HepG2 (cell line): ENCODE results near the gene MRPL14. TPM values are rescaled to one million over a fixed set of nuclear protein-coding genes. Genes with fewer than 3 reads are reported as not detected.
A peak's percentile ranks its signal among the peaks of the same experiment; 100 is the strongest.

ENCODE experiments used
- AHDC1 ChIP-seq: sonication (generic); formaldehyde crosslinking; IDR thresholded peaks from 2 replicates; pipeline ENCODE4 v1.5.1; 2020; ENCODE audit warnings: mild to moderate bottlenecking, missing genetic modification reagents, borderline replicate concordance
- ARID4A ChIP-seq: sonication (generic); formaldehyde crosslinking; IDR thresholded peaks from 2 replicates; pipeline ENCODE4 v1.5.0; 2020; ENCODE audit warnings: mild to moderate bottlenecking, missing genetic modification reagents, borderline replicate concordance
- CBFB ChIP-seq: sonication (generic); formaldehyde crosslinking; IDR thresholded peaks from 2 replicates; pipeline ENCODE4 v1.4.0; 2020; ENCODE audit warnings: missing genetic modification reagents
- CHCHD3 ChIP-seq: sonication (generic); formaldehyde crosslinking; IDR thresholded peaks from 2 replicates; pipeline ENCODE4 v1.8.0; 2022; ENCODE audit warnings: mild to moderate bottlenecking, missing genetic modification reagents, moderate library complexity
- CREM ChIP-seq, 2 experiments: sonication (generic) in 1 of 2; formaldehyde crosslinking in 1 of 2; IDR thresholded peaks; 2 replicates each; pipeline versions ENCODE4 v1.4.0 to v1.6.1; 2016 to 2020; ENCODE audit warnings: antibody characterized with exemption in 1 of 2, mild to moderate bottlenecking in 1 of 2, missing genetic modification reagents in 1 of 2
- ESRRA ChIP-seq: sonication (generic); formaldehyde crosslinking; IDR thresholded peaks from 2 replicates; pipeline ENCODE4 v1.5.1; 2020; ENCODE audit warnings: mild to moderate bottlenecking, low read depth, missing genetic modification reagents
- PHF20 ChIP-seq: sonication (generic); formaldehyde crosslinking; IDR thresholded peaks from 2 replicates; pipeline ENCODE4 v1.5.0; 2020; ENCODE audit warnings: mild to moderate bottlenecking, missing genetic modification reagents
- ZBTB34 ChIP-seq: sonication (generic); formaldehyde crosslinking; IDR thresholded peaks from 2 replicates; pipeline ENCODE4 v1.8.0; 2022; ENCODE audit warnings: mild to moderate bottlenecking, missing genetic modification reagents
- ZNF607 ChIP-seq: sonication (generic); formaldehyde crosslinking; IDR thresholded peaks from 2 replicates; pipeline ENCODE4 v1.5.1; 2020; ENCODE audit warnings: missing genetic modification reagents, mild to moderate bottlenecking, borderline replicate concordance
- ZNF770 ChIP-seq: sonication (generic); formaldehyde crosslinking; IDR thresholded peaks from 2 replicates; pipeline ENCODE4 v1.5.0; 2020; ENCODE audit warnings: mild to moderate bottlenecking, missing genetic modification reagents
- ZNF800 ChIP-seq: sonication (generic); formaldehyde crosslinking; IDR thresholded peaks from 2 replicates; pipeline ENCODE4 v1.4.0; 2020; ENCODE audit warnings: missing genetic modification reagents
- polyA plus RNA-seq, 8 experiments: library from polyadenylated mRNA; depleted of rRNA in 3 of 8; stranded (reverse) in 7 of 8; unstranded in 1 of 8; fragments of >200 nt; fragmentation: Illumina TruSeq in 4 of 8; extraction: Trizol in 4 of 8; gene quantifications; 2 replicates each; pipeline versions ENCODE4 v1.2.1 to v1.2.3, GENCODE V29; 2011 to 2016; ENCODE audit warnings: low read depth in 4 of 8, missing spikeins in 1 of 8, mixed read lengths in 1 of 8; ENCODE audit not compliant: insufficient read depth in 1 of 8
- total RNA-seq, 5 experiments: library from RNA; depleted of rRNA; stranded (reverse); fragments of >200 nt; fragmentation: Illumina TruSeq; extraction: Trizol; gene quantifications; 2 replicates each; pipeline ENCODE4 v1.2.3, GENCODE V29; 2016; ENCODE audit warnings: low read depth in 1 of 5

Gene MRPL14
- total and polyA plus RNA-seq, 2 of the 13 experiments (the other 11 are each of a cell fraction or from before 2014, with no cell fraction given) = 157 to 178 TPM

GRCh38 chr6:44133003-44133931 is 6.0 kb upstream of the MRPL14 start (continued):
- TF ChIP-seq ZNF770 (CRISPR knock-in tag) (no peak), ZNF607 (CRISPR knock-in tag) (no peak), CBFB (CRISPR knock-in tag) (no peak), ZBTB34 (CRISPR knock-in tag) (no peak), AHDC1 (CRISPR knock-in tag) (no peak), PHF20 (no peak), ESRRA (CRISPR knock-in tag) (no peak), CHCHD3 (CRISPR knock-in tag) (no peak), ZNF800 (no peak), CREM (IDR thresholded peaks at IDR 0.05) (peak; percentile 38; the same call in 1 of the 2 replicates), CREM (CRISPR knock-in tag; IDR thresholded peaks at IDR 0.05) (no peak), ARID4A (CRISPR knock-in tag) (peak; percentile 18; the same call in 1 of the 2 replicates)
